LHCN-M2 (cell line): Measurements from ENCODE around the gene ETV6. TPM values are rescaled to one million over a fixed set of nuclear protein-coding genes. Genes with fewer than 3 reads are reported as not detected.
"Not testable (repeated sequence)": the region's sequence is repeated elsewhere in the genome, so short reads cannot be mapped to it uniquely, and the experiment has no call there.

Experiments
- DNase-seq: peaks from one replicate; pipeline ENCODE4 v3.0.0-alpha.2; 2012; ENCODE audit warnings: low read depth
- total RNA-seq: library from RNA; depleted of rRNA; stranded (reverse); fragments of >200 nt; gene quantifications from 2 replicates; pipeline ENCODE4 v1.2.3, GENCODE V29; 2014

ETV6 gene
- total RNA-seq, 1 experiment from 2014 or later: 5.3 TPM

DNA sequence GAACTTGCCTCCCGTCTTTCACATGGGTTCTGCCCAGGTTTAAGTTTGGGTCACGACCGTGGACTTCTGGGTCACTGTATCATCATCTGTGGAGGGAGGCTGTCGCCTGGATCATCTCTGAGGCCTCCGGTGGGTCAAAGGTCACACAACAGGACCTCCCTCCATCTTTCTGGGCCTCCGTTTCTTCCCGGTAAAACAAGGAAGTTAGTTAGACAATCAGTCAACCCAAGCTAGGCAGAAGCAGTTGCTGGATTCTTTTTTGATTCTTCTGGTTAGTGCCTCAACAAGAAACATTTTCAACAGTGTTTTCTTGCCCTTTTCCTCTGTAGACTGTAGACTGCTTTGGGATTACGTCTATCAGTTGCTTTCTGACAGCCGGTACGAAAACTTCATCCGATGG is 234.6 kb downstream of the ETV6 start:
- no peak for DNase-seq

DNA sequence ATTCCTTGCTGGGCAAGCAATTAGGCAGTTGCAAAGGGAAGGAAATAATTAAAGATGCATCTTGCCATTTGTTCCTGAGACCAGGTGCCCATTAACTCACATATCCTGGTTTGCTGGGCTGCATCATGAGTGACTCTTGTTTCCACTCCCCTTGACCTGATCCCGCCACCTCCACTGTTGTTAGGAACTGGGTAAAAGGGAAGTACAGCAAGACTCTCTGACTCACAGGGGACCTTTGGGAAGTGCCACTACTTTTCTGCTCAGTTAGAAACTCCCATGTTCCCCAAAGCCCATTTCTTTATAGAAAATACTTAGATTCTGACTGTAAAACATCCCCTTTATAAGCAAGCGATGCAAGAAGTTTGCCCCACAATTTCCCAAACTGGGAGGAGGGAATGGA is 235.2 kb downstream of the ETV6 start:
- DNase-seq: no peak

DNA sequence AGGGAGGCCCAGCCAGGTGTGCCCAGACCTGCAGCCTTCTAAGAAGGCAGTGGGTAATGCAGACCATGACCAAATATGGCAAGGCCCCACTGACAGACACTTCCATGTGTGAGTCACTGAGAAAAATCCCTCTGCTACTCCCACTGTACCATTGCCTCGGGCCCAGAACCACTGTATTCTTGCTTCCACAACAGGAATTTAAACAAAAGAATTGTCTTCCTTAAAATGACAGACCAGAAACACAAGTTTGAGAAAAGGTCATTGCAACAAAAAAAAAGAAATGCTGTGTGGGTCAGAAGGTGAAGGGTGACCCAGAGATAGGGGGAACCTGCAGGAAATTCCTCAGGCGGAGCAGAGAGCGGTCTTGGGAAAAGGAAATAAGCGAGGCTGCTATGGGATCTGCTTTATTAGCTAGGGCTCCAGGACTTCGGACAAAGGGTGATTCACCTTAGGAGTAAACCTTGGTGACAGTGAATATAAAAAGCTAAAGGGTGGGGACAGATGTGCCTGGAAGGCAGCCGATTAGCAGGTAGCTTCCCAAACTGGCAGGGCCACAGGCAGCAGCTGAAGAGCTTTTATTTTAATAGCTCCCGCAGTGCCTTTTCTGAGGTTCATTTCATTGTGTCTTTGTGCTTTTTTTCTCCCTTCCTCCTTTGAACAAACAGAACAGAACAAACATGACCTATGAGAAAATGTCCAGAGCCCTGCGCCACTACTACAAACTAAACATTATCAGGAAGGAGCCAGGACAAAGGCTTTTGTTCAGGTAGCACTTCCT is 236.0 kb downstream of the ETV6 start:
- DNase-seq: no peak

DNA sequence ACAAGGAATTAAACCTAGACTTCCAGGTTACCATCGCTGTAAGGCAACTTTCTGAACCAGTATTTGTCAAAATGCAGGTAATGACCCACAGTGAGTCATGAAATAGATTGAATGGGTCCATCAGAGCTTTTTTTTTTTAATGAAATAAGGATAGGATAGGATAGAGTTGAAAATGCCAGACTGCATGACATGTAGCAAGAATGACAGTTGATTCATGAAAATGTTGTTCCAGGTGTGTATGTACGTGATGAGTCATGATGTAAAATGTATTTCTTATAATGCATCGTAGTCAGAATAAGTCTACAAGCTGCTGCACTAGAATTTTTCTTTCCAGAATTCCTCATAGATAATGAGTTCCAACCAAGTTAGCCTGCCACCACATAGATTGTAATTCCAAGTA is 236.9 kb downstream of the ETV6 start:
- no peak for DNase-seq

DNA sequence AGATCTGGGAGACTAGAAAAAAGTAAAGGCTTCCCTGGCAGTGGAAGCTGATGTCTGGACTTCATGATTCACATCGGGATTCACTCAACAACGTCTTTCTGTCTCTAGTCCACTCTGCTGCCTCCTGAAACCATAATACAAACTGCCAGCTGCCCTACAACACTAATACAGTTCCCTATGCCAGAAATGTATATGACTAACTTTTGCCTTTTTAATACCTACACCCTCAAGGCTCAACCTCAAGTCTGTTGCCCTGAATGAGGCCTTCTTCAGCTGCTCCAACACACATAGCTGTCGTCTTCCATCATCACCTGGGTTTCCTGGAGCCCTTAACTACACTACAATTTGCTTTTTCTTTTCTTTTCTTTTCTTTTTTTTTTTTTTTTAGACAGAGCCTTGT is 238.6 kb downstream of the ETV6 start:
- DNase-seq: no peak

DNA sequence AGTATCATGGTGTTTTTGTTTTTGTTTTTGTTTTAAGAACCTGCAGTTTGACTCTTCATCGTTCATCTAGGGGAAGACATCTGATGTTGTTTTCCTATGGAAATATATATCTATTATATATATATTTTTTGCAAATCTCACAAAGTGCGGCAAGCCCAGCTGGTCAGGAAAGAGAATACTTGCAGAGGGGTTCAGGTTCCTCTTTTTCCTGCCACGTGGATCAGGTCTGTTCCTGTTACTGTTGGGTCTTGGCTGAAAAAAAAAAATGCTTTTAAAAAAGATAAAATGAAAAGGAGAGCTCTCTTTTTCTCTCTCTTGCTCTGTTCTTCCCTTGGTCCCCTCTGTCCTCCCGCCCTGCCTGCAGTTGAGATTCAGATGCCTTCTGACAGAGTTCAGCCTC is 241.9 kb downstream of the ETV6 start:
- DNase-seq: no peak

DNA sequence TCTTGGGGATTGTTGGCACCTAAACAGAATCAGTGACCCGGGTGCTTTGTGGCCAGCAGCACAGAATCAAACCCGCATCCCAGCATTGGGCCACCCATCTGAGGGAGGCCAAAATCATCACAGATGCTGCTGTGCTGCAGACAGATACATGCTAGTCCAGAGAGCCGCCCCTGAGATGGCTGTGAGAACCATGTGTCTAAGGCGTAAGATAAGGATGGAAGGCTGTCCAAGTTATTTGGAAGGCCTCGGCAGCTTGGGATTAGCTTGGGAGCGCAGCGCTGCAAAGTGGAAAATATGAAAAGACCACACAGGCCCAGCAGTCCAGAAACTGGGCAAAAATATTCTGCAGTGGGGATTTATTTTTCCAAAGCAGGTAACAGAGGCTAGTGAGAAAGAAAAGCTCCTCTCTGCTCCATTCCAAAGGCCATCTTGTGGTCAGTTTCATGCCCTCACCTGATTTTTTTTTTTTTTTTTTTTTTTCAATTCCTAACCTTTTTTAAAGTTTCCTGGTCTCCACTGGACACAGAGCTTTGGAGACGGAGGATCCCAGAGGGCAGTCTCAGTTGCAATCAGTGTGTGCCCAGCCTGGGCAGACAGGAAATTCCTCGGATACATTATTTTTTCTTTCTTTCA is 242.4 kb downstream of the ETV6 start:
- no peak for DNase-seq

DNA sequence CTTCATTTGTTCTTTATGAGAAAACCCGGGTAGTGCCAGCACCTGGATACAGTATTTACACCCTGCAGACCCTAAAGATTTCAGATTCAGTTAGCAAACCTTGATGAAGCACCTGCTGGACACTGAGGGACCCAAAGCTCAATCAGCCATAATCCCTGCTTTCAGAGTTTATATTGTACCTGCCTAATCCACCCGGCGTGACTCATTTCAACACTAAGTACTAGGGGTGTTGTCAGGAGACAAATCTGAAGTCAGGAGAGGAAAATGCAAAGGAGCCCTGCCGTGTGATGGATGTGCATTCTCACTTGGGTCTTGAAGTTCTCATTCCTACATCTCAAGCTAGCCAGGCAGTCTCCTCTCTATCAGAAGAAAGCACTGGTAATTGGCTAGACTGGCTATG is 244.5 kb downstream of the ETV6 start:
- no peak for DNase-seq

DNA sequence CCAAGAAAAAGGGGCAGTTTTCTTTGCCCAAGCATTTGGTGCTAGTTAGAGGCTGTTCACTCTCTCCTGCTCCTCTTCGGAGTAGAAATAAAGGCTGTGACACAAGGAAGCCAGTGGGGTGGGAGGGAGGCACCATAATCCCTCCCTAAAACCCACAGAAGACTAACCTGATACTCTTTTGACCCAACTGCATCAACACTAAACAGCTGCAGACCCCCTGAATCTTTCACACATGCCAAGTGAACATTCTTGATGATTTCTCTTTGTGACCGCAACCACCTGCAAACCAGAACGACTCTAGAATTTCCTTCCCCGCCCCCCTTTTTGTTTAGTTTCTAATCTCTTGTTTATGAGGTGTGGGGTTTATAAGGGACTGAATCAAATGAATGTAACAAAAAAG is 245.4 kb downstream of the ETV6 start:
- DNase-seq: no peak

DNA sequence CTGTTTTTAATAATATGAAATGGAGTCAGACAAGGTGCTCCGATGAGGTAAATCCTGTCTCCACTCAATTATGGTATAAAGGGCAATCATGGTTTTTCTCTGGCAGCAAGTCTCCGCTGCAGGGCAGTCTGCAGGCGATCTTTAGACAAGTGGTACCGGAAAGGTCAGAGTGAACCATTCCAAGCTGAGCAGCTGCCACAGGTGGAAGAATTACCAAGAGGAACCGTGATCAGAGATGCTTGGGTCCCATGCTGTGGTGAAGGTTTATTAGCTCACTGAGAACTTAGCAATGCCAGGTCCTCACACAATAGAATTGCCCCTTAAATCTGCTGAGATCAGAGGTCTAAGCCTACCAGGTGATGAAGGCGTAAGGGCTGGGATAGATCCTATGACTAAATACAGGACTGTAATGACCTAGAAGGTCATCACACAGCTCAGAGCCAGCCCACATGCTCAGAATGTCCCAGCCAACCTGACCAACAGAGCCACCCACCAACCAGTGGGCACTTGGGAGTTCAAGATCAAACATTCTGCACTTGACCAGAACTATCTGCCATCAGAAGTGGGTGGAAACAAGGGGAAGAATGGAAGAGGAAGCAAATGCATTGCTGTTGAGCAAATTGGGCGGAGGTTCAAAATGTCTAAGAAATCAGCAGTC is 246.1 kb downstream of the ETV6 start:
- no peak for DNase-seq

DNA sequence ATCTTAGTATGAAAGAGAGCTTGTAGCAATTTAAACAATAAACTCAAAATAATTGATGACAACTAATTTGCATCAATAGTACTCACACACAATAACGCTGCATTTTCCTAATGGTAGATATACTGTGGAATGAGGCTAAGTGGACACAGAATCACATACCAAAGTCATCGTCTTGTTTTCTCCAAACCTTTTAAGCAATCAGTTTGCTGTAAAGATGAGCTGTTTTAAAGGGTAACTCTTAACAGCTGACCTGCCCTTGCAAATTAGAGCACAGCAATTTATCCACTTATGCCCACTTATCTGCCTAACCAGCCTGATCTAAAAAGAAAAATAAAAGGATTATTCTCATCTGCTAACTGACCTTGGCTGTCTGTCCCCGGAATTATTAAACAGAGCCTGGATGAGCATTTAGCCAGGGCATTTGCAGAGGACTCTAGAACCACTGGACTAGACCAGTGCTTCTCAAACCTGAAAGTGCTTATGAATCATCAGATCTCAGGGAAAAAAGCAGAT is 247.0 kb downstream of the ETV6 start:
- DNase-seq: no peak

DNA sequence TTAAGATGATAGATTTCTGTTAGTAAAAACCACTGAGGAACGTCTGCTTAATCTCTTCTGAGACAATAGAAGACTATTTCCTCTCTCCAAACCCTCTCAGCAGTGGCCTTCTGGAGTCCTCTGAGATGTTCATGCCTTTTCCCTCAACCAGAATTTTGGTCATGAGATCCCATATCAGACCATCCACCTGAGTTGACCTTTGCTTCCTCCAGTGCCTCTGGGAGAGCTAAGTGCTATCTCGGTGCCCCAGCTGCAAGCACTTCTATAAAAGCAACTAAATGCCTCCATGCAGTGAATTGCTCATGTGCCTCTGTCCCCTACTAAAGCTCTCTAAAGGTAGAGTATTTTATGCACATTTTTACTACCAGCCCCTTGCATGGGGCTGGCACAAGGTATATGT is 248.4 kb downstream of the ETV6 start:
- no peak for DNase-seq

DNA sequence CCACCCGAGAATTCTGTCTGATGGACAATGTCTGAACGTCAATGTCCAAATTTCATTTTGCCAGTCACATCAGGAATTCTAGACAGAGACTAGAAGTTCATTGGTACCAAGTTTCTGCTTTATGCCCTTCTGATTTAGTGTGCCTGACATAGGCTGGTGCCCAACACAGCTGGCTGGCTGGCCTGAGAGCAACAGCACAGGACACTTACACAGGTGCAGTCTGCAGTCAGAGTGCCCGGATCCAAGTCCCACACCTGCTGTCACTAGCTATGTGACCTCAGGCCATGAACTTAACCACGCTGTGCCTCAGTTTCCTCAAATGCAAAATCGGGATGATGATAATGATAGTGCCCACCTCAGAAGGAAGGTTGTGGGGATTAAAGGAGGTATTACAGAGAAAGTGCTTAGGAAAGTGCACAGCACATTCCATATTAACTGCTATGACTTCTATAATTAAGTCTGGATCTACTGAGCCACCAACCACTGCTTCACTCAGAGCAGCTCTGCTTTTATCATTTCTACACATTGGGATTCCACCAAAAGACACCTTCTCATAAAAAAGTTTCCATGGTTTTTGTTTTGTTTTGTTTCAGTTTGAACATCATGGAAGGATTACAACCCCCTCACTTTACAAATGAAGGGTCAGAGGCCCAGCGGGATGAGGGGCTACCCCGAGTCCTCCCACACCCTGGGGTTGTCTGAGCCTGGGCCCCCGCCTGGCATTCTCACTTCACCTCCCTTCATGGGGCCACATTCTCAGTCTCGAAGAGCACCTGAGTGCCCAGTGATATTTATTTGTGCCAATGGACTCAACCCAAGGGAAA is 252.4 kb downstream of the ETV6 start:
- no peak for DNase-seq

DNA sequence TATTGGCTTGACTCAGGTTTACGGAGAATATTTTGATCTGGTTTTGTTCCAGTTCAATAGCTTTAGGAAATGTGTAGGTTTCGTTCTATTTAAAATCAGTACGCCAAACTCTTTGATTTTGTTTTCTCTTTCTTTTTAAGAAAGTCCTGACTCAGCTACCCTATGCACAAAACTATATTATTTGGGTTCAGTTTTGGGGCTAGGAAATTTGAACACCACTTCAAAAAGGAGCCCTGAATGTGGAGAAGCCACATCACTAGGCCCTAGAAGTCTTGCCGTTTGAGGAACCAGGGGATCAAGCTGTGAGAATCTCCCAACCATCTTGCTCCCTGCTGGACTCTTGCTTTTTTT is 253.0 kb downstream of the ETV6 start:
- no peak for DNase-seq

DNA sequence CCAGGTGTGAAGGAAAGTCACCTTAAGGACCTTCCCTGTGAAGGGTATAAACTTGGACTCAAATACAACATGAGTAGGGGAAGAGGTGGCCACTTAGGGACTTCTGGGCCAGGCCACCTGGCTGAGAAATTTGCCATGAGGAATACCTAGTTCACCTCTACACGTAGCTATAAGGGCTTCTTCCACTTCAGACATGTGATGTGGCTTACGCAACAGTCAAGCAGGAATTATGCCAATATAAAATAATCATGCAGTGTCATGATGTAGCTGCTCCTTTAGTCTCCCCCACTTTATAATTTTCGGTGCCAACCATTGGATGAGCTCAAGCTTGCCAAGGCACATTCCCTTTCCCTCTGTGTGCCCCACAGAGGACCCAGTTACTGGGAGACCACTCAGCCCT is 254.7 kb downstream of the ETV6 start:
- no peak for DNase-seq

DNA sequence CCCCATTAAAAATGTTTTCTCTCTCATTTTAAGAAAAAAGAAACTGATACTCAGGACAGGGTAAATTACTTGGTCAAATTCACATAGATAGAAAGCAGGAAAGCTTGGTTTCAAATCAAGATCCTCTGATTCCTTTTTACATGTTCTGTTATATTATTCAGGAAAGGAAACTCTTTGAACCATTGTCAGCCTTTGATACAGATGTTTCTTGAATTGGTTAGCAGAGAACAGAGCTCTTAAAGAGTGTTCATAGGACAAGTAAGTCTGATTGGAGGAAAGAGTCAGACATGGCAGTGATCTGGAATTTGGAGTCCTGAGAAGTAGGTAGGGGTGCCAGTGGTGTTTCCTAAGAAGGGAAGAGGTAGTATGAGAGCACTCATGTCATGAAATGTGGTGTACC is 256.1 kb downstream of the ETV6 start:
- no peak for DNase-seq

DNA sequence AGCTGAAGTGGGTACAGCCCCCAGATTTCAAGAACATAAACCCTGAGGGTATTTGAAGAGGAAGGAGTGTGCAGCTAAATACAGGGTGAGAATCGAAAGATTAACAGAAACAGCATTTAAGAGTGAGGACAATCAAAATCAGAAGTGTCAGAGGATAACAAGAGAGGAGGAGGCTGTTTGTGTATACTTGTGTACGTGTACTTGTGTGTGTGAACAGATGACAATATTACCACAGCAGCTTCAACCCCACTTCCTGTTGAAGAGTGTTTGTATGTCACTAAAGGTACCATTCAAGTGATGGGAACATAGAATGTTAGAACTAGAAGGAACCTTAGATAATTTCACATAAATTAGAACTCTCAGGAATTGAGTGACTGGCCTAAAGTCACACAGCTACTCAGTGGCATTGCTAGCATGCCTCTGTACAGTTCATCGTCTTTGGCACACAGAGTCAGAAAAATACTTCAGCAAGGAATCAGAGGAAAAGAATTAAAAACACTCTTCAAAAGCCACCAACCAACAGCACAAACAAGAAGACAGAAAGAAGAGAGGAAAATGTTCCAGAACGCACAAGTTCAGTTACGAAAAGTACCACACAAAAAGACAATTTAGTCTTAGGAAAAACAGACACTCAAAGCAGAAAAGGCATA is 256.9 kb downstream of the ETV6 start:
- peak; percentile 10 for DNase-seq

DNA sequence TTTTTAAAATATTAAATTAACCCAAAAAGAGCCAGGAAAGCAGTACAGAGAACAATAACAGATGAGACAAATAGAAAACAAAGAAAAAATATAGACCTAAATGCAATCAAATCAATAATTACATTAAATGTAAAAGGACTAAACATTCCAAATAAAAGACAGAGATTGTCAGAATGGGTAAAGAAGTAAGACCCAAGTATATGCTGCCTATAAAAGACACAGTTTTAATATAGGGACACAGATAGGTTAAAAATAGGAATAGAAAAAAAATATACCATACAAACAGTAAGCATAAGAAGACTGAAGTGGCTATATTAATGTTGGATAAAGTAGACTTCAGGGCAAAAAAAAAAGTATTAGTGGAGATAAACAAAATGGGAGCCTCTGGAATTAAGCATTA is 258.2 kb downstream of the ETV6 start:
- no peak for DNase-seq

DNA sequence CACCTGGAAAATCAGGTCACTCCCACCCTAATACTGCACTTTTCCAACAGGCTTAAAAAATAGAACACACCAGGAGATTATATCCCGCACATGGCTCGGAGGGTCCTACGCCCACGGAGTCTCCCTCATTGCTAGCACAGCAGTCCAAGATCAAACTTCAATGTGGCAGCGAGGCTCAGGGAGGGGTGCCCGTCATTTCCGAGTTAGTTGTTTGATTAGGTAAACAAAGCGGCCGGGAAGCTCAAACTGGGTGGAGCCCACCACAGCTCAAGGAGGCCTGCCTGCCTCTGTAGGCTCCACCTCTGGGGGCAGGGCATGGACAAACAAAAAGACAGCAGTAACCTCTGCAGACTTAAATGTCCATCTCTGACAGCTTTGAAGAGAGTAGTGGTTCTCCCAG is 259.9 kb downstream of the ETV6 start:
- not testable (repeated sequence) for DNase-seq

DNA sequence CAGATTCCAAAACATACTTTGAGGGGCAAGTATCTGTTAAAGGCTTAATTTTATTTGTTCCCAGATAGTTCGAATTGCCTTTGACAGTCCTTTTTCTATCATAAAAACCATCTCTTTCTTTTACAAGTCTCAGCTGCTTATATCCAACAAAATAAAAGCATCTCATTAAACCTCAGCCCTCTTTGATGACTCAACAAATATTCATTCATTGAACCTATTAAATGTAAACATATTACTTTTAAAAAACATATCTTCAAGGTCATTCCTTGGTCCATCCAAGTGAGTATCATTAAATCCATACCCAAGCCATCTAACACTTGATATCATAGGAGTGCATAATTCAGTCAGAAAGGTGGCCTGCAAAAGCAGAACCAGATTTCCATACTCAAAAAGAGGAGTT is 266.6 kb downstream of the ETV6 start:
- DNase-seq: no peak

DNA sequence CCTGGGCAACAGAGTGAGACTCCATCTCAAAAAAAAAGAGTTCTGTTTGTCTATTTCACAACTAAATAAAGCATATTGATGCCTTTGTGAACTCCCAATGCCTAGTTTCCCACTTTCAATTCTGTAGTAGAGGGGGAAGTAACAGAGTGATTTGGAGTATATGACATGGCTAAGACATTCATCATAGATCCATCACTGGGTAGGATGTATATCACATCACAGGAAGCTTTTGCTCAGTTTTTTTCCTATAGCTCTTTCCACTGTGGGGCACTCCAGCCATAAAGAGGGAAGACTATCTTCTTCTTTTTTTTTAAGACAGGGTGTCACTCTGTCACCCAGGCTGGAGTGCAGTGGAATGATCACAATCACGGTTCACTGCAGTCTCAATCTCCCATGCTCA is 267.3 kb downstream of the ETV6 start:
- no peak for DNase-seq

DNA sequence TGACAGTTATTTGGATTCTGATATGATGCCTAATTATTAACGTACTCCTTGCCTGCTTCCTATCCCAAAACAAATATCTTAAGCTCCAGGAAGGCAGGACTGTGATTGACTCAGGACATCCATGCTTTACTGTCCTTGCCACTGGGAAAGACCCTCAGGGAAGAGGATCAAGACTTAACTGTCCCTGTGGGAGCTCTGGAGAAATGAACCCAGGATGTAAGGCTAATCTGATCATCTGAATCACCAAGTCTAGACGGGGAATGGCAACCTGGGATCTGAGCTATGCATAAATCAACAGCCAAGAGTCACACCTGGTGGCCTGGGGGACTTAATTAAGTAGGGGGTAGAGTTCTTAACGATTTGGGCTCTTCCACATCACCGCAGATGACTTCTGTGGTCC is 268.0 kb downstream of the ETV6 start:
- DNase-seq: no peak
